ENCODE data around the gene PTPRT. TPM values are rescaled to one million over a fixed set of nuclear protein-coding genes. Genes with fewer than 3 reads are reported as not detected.

Gene PTPRT
- total and polyA plus RNA-seq, 2 of the 4 experiments (the other 2 are of a cell fraction) = not detected

DNA sequence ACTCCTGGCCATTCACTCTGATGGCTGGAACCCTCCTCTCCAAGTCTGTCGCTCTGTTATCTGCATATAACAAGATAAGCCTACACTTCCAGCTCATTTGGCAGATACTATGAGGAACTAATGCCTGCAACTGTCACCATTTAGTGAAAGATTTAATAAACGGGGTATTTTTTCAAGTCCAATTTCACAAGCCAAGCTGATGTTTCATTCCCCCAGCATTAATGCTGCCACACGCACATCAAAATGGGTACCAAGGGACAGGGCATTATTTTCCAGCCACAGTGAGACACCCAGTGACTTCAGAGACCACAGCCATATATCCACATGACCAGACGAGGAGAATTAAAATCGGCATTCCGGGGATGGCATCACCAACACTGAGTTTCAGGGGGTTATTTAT is 175.5 kb downstream of the PTPRT start:
- Histone ChIP-seq H4K20me1 (ENCODE audit: insufficient read depth, low read length) (no peaks in the 10 kb centered on the region), H3K4ac (ENCODE audit: low read depth, low read length) (no peak overlapping the region), H3K4me1 (ENCODE audit: control insufficient read depth, insufficient read depth, low read length) (no peaks in the 10 kb centered on the region), H3K23ac (ENCODE audit: low read depth, low read length) (no peak overlapping the region), H4K91ac (ENCODE audit: insufficient read depth, low read depth, low read length) (no peak overlapping the region), H3K9me1 (ENCODE audit: insufficient read depth, low read length) (no peaks in the 10 kb centered on the region), H3K14ac (replicated peaks; ENCODE audit: low read depth, low read length) (no peak overlapping the region), H2AFZ (replicated peaks; ENCODE audit: low read length, poor library complexity) (no peak overlapping the region), H3K9me3 (ENCODE audit: control insufficient read depth, insufficient read depth, low read length) (peaks cover 28% of the 10 kb centered on the region), H2AK9ac (replicated peaks; ENCODE audit: low read depth, low read length, poor library complexity) (no peak overlapping the region), H3K4me3 (ENCODE audit: insufficient read depth, low read depth, low read length) (no peak overlapping the region), H2BK5ac (ENCODE audit: low read depth, low read length, poor library complexity, severe bottlenecking) (no peak overlapping the region), H3K4me2 (ENCODE audit: low read depth, low read length) (no peak overlapping the region), H2BK120ac (ENCODE audit: low read depth, low read length) (no peak overlapping the region), H3K27ac (ENCODE audit: insufficient read depth, low read length) (no peak overlapping the region), H3K18ac (ENCODE audit: low read depth, low read length) (no peak overlapping the region), H4K5ac (ENCODE audit: low read depth, low read length) (no peak overlapping the region), H3K79me1 (ENCODE audit: low read depth in 1 of 2, low read length in 2 of 2) (no peaks in the 10 kb centered on the region), H3K56ac (ENCODE audit: extremely low read depth, insufficient read depth, low read length) (no peak overlapping the region), H4K8ac (ENCODE audit: low read depth in 2 of 2, low read length in 2 of 2) (no peak overlapping the region), H3K9ac (ENCODE audit: low read depth, low read length) (no peak overlapping the region), H2BK15ac (ENCODE audit: low read depth, low read length) (no peak overlapping the region), H3K27me3 (ENCODE audit: control insufficient read depth, insufficient read depth, low read length) (no peaks in the 10 kb centered on the region), H3K36me3 (ENCODE audit: control insufficient read depth, insufficient read depth, low read length) (no peaks in the 10 kb centered on the region), H2BK20ac (ENCODE audit: low read depth, low read length) (no peak overlapping the region), H2AK5ac (ENCODE audit: low read depth, low read length) (no peak overlapping the region)
- DNase-seq = no peak
- ChIA-PET POLR2A (ENCODE audit: unreplicated experiment) (no interaction called here), CTCF (no interaction called here)
- TF ChIP-seq MAFK (IDR thresholded peaks at IDR 0.05; ENCODE audit: low read depth, low read length) (no peak), SMC3 (IDR thresholded peaks at IDR 0.05; ENCODE audit: low read depth, low read length) (no peak), MXI1 (IDR thresholded peaks at IDR 0.05; ENCODE audit: borderline replicate concordance, low read depth, low read length) (no peak), CHD1 (IDR thresholded peaks at IDR 0.05; ENCODE audit: low read depth, low read length) (no peak), POLR2A (IDR thresholded peaks at IDR 0.05; ENCODE audit: low read depth, low read length) (no peak), RFX5 (IDR thresholded peaks at IDR 0.05; ENCODE audit: low read depth, low read length) (no peak), RAD21 (IDR thresholded peaks at IDR 0.05; ENCODE audit: low read length) (no peak), BHLHE40 (IDR thresholded peaks at IDR 0.05; ENCODE audit: low read depth, low read length) (no peak), NFE2L2 (IDR thresholded peaks at IDR 0.05; ENCODE audit: low read depth, low read length) (no peak)
- TF ChIP-seq, protein P1, sequence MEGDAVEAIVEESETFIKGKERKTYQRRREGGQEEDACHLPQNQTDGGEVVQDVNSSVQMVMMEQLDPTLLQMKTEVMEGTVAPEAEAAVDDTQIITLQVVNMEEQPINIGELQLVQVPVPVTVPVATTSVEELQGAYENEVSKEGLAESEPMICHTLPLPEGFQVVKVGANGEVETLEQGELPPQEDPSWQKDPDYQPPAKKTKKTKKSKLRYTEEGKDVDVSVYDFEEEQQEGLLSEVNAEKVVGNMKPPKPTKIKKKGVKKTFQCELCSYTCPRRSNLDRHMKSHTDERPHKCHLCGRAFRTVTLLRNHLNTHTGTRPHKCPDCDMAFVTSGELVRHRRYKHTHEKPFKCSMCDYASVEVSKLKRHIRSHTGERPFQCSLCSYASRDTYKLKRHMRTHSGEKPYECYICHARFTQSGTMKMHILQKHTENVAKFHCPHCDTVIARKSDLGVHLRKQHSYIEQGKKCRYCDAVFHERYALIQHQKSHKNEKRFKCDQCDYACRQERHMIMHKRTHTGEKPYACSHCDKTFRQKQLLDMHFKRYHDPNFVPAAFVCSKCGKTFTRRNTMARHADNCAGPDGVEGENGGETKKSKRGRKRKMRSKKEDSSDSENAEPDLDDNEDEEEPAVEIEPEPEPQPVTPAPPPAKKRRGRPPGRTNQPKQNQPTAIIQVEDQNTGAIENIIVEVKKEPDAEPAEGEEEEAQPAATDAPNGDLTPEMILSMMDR (conservative IDR thresholded peaks at IDR 0.05; ENCODE audit: low read depth, low read length) = no peak
- TF ChIP-seq, protein P2, sequence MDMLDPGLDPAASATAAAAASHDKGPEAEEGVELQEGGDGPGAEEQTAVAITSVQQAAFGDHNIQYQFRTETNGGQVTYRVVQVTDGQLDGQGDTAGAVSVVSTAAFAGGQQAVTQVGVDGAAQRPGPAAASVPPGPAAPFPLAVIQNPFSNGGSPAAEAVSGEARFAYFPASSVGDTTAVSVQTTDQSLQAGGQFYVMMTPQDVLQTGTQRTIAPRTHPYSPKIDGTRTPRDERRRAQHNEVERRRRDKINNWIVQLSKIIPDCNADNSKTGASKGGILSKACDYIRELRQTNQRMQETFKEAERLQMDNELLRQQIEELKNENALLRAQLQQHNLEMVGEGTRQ (IDR thresholded peaks at IDR 0.05; ENCODE audit: low read depth, low read length) = no peak
- TF ChIP-seq, protein P3, sequence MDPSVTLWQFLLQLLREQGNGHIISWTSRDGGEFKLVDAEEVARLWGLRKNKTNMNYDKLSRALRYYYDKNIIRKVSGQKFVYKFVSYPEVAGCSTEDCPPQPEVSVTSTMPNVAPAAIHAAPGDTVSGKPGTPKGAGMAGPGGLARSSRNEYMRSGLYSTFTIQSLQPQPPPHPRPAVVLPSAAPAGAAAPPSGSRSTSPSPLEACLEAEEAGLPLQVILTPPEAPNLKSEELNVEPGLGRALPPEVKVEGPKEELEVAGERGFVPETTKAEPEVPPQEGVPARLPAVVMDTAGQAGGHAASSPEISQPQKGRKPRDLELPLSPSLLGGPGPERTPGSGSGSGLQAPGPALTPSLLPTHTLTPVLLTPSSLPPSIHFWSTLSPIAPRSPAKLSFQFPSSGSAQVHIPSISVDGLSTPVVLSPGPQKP (IDR thresholded peaks at IDR 0.05; ENCODE audit: borderline replicate concordance, low read depth, low read length) = no peak
- in situ Hi-C loops (cut with MboI; ENCODE audit: low sequenced_read_pairs) = no loop called here
- intact Hi-C loops (cut with micrococcal nuclease) = no loop called here
- no TSS peak for BruUV-seq (replicated peaks)
- dilution Hi-C loops (cut with HindIII; ENCODE audit: low sequenced_read_pairs, unreplicated experiment) = no loop called here
- ATAC-seq (ENCODE audit: low read depth) = no peak
- WGBS, 2 experiments (ENCODE audit: extremely low coverage in 2 of 2, insufficient read length in 1 of 2) = no CpG with 5 or more reads among the region's 6 CpGs

Data from IMR-90 (cell line).